DOHH2 (cell line): Measurements from ENCODE around the gene LPAR1.

Source experiments
- EZH2phosphoT487 ChIP-seq: fragments of 200-600 bp; sonication (generic); IDR thresholded peaks from 2 replicates; pipeline ENCODE4 v1.6.1; 2017; ENCODE audit warnings: borderline replicate concordance, mild to moderate bottlenecking, antibody characterized with exemption, low read length, moderate library complexity, mixed read lengths
- TF ChIP-seq, protein P1 (sequence below): fragments of 200-600 bp; sonication (generic); IDR thresholded peaks from one replicate; pipeline ENCODE4 v1.5.1; 2014; ENCODE audit warnings: antibody characterized with exemption, mild to moderate bottlenecking, low read depth, low read length; ENCODE audit not compliant: poor library complexity, severe bottlenecking

DNA sequence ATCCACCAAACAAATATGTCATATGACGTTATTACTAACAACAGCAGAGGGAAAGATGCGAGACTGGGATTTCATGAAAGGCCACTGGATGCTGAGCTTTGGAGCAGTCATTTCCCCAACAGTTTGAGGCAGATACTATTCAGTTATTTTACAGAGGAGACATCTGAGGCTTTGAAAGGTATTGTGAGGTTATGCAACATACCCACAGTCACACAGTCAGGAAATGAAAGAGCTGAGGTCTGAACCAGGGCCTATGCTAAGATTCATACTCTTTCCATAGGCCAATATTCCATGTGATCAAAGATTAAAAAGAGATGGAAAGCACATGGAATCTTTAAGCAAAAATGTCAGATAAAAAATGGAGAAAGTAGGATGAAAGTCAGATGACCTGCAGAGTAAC, 63.0 kb downstream of the LPAR1 start:
- TF ChIP-seq, protein P1, sequence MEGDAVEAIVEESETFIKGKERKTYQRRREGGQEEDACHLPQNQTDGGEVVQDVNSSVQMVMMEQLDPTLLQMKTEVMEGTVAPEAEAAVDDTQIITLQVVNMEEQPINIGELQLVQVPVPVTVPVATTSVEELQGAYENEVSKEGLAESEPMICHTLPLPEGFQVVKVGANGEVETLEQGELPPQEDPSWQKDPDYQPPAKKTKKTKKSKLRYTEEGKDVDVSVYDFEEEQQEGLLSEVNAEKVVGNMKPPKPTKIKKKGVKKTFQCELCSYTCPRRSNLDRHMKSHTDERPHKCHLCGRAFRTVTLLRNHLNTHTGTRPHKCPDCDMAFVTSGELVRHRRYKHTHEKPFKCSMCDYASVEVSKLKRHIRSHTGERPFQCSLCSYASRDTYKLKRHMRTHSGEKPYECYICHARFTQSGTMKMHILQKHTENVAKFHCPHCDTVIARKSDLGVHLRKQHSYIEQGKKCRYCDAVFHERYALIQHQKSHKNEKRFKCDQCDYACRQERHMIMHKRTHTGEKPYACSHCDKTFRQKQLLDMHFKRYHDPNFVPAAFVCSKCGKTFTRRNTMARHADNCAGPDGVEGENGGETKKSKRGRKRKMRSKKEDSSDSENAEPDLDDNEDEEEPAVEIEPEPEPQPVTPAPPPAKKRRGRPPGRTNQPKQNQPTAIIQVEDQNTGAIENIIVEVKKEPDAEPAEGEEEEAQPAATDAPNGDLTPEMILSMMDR: no peak
- no peak for TF ChIP-seq EZH2phosphoT487
